DOHH2 (cell line): ENCODE data around the gene ZNF800.

ENCODE experiments used
- EZH2phosphoT487 ChIP-seq: fragments of 200-600 bp; sonication (generic); IDR thresholded peaks from 2 replicates; pipeline ENCODE4 v1.6.1; 2017; ENCODE audit warnings: borderline replicate concordance, mild to moderate bottlenecking, antibody characterized with exemption, low read length, moderate library complexity, mixed read lengths
- TF ChIP-seq, protein P1 (sequence below): fragments of 200-600 bp; sonication (generic); IDR thresholded peaks from one replicate; pipeline ENCODE4 v1.5.1; 2014; ENCODE audit warnings: antibody characterized with exemption, mild to moderate bottlenecking, low read depth, low read length; ENCODE audit not compliant: poor library complexity, severe bottlenecking

- TF ChIP-seq, protein P1, sequence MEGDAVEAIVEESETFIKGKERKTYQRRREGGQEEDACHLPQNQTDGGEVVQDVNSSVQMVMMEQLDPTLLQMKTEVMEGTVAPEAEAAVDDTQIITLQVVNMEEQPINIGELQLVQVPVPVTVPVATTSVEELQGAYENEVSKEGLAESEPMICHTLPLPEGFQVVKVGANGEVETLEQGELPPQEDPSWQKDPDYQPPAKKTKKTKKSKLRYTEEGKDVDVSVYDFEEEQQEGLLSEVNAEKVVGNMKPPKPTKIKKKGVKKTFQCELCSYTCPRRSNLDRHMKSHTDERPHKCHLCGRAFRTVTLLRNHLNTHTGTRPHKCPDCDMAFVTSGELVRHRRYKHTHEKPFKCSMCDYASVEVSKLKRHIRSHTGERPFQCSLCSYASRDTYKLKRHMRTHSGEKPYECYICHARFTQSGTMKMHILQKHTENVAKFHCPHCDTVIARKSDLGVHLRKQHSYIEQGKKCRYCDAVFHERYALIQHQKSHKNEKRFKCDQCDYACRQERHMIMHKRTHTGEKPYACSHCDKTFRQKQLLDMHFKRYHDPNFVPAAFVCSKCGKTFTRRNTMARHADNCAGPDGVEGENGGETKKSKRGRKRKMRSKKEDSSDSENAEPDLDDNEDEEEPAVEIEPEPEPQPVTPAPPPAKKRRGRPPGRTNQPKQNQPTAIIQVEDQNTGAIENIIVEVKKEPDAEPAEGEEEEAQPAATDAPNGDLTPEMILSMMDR = no peak
- no peak for TF ChIP-seq EZH2phosphoT487
Measured at GRCh38 chr7:127322351-127322750, 70.2 kb downstream of the ZNF800 start.
